ENCODE measurements around the gene AARS2.

AARS2 gene

GRCh38 chr6:44271914-44272313, 41.2 kb downstream of the AARS2 start:
- in situ Hi-C loops (cut with HindIII; ENCODE audit: low pct_ligation_motif_present, low sequenced_read_pairs) = no loop called here
- no peak for DNase-seq
- TF ChIP-seq CTCF (IDR thresholded peaks at IDR 0.05; ENCODE audit: low read depth, low read length, missing control alignments) = no peak
- Histone ChIP-seq H3K27me3 (replicated peaks) (peaks cover 51% of the 10 kb centered on the region), H3K36me3 (replicated peaks) (no peaks in the 10 kb centered on the region), H3K27ac (no peak overlapping the region), H3K4me3 (ENCODE audit: low read depth, low read length) (no peak overlapping the region)

GRCh38 chr6:44271406-44271723, 41.8 kb downstream of the AARS2 start:
- Histone ChIP-seq H3K27ac (no peak overlapping the region), H3K27me3 (replicated peaks) (peaks cover 48% of the 10 kb centered on the region), H3K36me3 (replicated peaks) (no peaks in the 10 kb centered on the region), H3K4me3 (ENCODE audit: low read depth, low read length) (no peak overlapping the region)
- in situ Hi-C loops (cut with HindIII; ENCODE audit: low pct_ligation_motif_present, low sequenced_read_pairs) = no loop called here
- no peak for DNase-seq
- TF ChIP-seq CTCF (IDR thresholded peaks at IDR 0.05; ENCODE audit: low read depth, low read length, missing control alignments) = no peak

GRCh38 chr6:44270526-44271405, 42.4 kb downstream of the AARS2 start:
- no peaks in the 10 kb centered on the region for H3K36me3 ChIP-seq (replicated peaks)
- H3K4me3 ChIP-seq (ENCODE audit: low read depth, low read length) = no peak overlapping the region
- DNase-seq = no peak
- in situ Hi-C loops (cut with HindIII; ENCODE audit: low pct_ligation_motif_present, low sequenced_read_pairs) = no loop called here
- no peak for TF ChIP-seq CTCF (IDR thresholded peaks at IDR 0.05; ENCODE audit: low read depth, low read length, missing control alignments)
- no peak overlapping the region for H3K27ac ChIP-seq
- peaks cover 42% of the 10 kb centered on the region for H3K27me3 ChIP-seq (replicated peaks)

- no peak within 1 kb of the TSS for H3K4me3 ChIP-seq (ENCODE audit: low read depth, low read length)
- H3K27ac ChIP-seq = no peak within 1 kb of the TSS
- no peak for TF ChIP-seq CTCF (IDR thresholded peaks at IDR 0.05; ENCODE audit: low read depth, low read length, missing control alignments)
- peaks cover 37% of the 10 kb centered on the region for H3K27me3 ChIP-seq (replicated peaks)
- in situ Hi-C loops (cut with HindIII; ENCODE audit: low pct_ligation_motif_present, low sequenced_read_pairs) = no loop called here
- H3K36me3 ChIP-seq (replicated peaks) = no peaks in the 10 kb centered on the region
- DNase-seq = no peak
These were observed 43.1 kb downstream of the AARS2 start, which contains the start of gene TMEM151B for GRCh38 chr6:44269921-44270525. TSS of gene TMEM151B (plus strand) at chr6:44270450. CDS start at chr6:44270743, 293 bp downstream.

- no peak overlapping the region for H3K27ac ChIP-seq
These were observed 43.8 kb downstream of the AARS2 start for GRCh38 chr6:44269178-44269920.

More at GRCh38 chr6:44269178-44269920, 43.8 kb downstream of the AARS2 start:
- DNase-seq = no peak
- H3K36me3 ChIP-seq (replicated peaks) = no peaks in the 10 kb centered on the region
- H3K27me3 ChIP-seq (replicated peaks) = peaks cover 37% of the 10 kb centered on the region
- in situ Hi-C loops (cut with HindIII; ENCODE audit: low pct_ligation_motif_present, low sequenced_read_pairs) = no loop called here
- H3K4me3 ChIP-seq (ENCODE audit: low read depth, low read length) = no peak overlapping the region
- no peak for TF ChIP-seq CTCF (IDR thresholded peaks at IDR 0.05; ENCODE audit: low read depth, low read length, missing control alignments)

Data from brain microvascular endothelial cell (primary cell).